Fibroblast of the aortic adventitia (primary cell): ENCODE results near the gene RFC1. TPM values are rescaled to one million over a fixed set of nuclear protein-coding genes. Genes with fewer than 3 reads are reported as not detected.

ENCODE experiments used
- DNase-seq: peaks from one replicate; pipeline ENCODE4 v3.0.0-alpha.2; 2010; ENCODE audit warnings: low read depth
- H3K4me3 ChIP-seq: 2 replicates; pipeline ENCODE4 v1.5.1; 2011; ENCODE audit warnings: low read depth, mild to moderate bottlenecking, control low read depth, low read length, moderate library complexity
- CTCF ChIP-seq: IDR thresholded peaks from 2 replicates; pipeline ENCODE4 v1.5.1; 2011; ENCODE audit warnings: mild to moderate bottlenecking, low read length, control low read depth, inconsistent platforms; ENCODE audit not compliant: insufficient read depth
- total RNA-seq: library from RNA; depleted of rRNA; stranded (reverse); fragments of >200 nt; gene quantifications from 2 replicates; pipeline ENCODE4 v1.2.3, GENCODE V29; 2012; ENCODE audit warnings: low replicate concordance

The RFC1 gene
- total RNA-seq, 1 donor = 78.5 TPM

- DNase-seq = no peak
- TF ChIP-seq CTCF = no peak
These were observed 41.1 kb downstream of the RFC1 start for GRCh38 chr4:39324897-39325613.

GRCh38 chr4:39324446-39324845, 41.7 kb downstream of the RFC1 start:
- DNase-seq = no peak
- H3K4me3 ChIP-seq = no peak overlapping the region
- TF ChIP-seq CTCF = no peak

More at GRCh38 chr4:39324897-39325613, 41.1 kb downstream of the RFC1 start:
- no peak overlapping the region for H3K4me3 ChIP-seq

DNA sequence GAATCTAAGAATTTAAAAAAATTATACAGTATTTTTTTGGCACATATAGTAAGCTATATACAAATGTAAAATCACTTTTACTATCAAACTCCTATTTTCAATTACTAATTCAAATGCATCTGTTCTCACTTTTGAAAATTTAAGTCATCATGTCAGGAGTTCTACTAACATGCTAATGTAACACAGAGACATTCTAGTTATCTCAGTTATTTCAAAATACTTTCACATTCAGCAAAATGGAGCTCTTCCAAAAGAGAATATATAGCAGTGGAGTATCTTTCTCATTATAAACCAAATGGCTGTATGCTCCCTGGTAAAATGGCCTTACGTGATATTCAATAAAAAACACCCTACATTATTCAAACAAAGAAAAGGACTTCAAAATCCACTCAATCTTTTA, 42.3 kb downstream of the RFC1 start:
- peak; percentile 54 for DNase-seq
- no peak for TF ChIP-seq CTCF
- no peak overlapping the region for H3K4me3 ChIP-seq

DNA sequence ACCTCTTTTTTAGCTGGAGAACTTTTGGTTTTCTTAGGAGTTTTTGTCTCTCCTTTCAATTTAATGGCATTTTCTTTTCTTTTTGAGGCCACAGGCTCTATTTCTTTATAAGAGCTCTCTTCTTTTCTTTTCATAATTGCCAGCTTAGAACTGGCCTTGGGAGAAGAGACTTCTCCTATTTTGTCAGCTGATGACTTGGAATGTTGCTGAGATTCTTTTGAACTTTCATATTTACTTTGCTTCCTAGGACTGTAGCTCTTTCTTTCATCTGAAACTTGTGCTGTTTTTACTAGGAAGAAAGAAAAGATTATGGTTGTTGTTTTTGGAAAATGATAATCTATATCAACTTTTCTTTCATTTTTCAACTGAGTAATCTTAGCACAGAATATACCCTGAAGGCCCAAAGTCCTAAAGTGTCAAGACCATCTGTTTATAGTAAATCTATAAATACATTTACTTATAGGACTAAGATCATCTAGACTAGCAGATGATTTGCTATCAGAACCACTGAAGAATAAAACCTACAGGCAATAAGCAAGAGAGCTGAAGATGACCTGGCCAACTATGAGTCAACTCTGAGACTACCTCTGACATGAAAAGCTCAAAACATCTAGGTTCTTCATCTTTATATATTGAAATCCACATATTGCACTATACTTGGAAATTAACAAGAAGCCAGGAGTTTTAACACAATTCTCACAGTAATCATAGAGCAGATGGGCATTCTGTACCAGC, 45.6 kb downstream of the RFC1 start:
- peak; percentile 70 for DNase-seq
- no peak for TF ChIP-seq CTCF
- no peak overlapping the region for H3K4me3 ChIP-seq

DNA sequence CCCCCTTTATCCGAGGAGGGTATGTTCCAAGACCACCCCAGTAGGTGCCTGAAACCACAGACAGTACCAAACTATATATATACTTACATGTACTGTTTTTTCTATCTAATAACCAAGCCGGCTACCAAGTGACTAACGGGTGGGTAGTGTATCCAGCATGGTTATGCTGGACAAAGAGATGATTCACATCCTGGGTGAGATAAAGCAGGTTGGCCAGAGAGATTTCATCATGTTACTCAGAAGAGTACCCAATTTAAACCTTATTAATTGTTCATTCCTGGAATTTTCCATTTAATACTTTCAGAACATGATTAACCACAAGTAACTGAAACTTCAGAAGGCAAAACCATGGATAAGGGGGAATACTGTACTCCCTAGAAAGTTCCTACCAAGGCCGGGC, 46.5 kb downstream of the RFC1 start:
- TF ChIP-seq CTCF = no peak
- H3K4me3 ChIP-seq = no peak overlapping the region
- peak; percentile 91 for DNase-seq

- no peak for DNase-seq
- no peak for TF ChIP-seq CTCF
- no peak overlapping the region for H3K4me3 ChIP-seq
These were observed 53.3 kb downstream of the RFC1 start for GRCh38 chr4:39312816-39313215.
